AG10803 (cell line): ENCODE results near the gene LTBP4.
A peak's percentile ranks its signal among the peaks of the same experiment; 100 is the strongest.
"Not testable (repeated sequence)": the region's sequence is repeated elsewhere in the genome, so short reads cannot be mapped to it uniquely, and the experiment has no call there.

ENCODE experiments used
- DNase-seq: peaks from one replicate; pipeline ENCODE4 v3.0.0; 2010; ENCODE audit warnings: low read depth
- H3K4me3 ChIP-seq: 2 replicates; pipeline ENCODE4 v1.5.1; 2011; ENCODE audit warnings: mild to moderate bottlenecking, low read length, control low read depth
- TF ChIP-seq, protein P1 (sequence below): conservative IDR thresholded peaks from 2 replicates; pipeline ENCODE4 v1.5.1; 2011; ENCODE audit warnings: mild to moderate bottlenecking, low read length, control low read depth, inconsistent platforms

LTBP4 gene

GRCh38 chr19:40639638-40639982 is 38.4 kb downstream of the LTBP4 start:
- no peak overlapping the region for H3K4me3 ChIP-seq
- TF ChIP-seq, protein P1, sequence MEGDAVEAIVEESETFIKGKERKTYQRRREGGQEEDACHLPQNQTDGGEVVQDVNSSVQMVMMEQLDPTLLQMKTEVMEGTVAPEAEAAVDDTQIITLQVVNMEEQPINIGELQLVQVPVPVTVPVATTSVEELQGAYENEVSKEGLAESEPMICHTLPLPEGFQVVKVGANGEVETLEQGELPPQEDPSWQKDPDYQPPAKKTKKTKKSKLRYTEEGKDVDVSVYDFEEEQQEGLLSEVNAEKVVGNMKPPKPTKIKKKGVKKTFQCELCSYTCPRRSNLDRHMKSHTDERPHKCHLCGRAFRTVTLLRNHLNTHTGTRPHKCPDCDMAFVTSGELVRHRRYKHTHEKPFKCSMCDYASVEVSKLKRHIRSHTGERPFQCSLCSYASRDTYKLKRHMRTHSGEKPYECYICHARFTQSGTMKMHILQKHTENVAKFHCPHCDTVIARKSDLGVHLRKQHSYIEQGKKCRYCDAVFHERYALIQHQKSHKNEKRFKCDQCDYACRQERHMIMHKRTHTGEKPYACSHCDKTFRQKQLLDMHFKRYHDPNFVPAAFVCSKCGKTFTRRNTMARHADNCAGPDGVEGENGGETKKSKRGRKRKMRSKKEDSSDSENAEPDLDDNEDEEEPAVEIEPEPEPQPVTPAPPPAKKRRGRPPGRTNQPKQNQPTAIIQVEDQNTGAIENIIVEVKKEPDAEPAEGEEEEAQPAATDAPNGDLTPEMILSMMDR: no peak
- DNase-seq: no peak

GRCh38 chr19:40640744-40641143 is 39.6 kb downstream of the LTBP4 start:
- DNase-seq: peak; percentile 22
- TF ChIP-seq, protein P1: no peak
- no peak overlapping the region for H3K4me3 ChIP-seq

DNA sequence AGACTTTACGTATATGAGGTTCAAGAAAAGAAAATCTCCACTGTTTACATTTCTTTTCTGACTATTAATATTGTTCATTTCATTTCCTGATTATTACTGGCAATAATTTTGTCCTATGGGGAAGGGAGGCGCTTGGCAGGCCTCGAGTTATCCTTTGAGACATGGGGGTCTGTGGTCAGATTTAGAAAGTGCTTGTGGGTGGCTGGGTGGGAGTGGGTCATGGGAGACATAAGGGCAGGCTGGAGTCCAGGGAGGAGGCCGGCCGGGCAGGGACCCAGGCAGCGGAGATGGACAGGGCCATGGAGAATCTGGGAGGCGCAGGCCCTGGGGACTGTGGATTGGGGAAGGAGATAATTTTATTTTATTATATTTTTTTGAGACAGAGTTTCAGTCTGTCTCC is 40.1 kb downstream of the LTBP4 start:
- TF ChIP-seq, protein P1: no peak
- H3K4me3 ChIP-seq: no peak overlapping the region
- no peak for DNase-seq

DNA sequence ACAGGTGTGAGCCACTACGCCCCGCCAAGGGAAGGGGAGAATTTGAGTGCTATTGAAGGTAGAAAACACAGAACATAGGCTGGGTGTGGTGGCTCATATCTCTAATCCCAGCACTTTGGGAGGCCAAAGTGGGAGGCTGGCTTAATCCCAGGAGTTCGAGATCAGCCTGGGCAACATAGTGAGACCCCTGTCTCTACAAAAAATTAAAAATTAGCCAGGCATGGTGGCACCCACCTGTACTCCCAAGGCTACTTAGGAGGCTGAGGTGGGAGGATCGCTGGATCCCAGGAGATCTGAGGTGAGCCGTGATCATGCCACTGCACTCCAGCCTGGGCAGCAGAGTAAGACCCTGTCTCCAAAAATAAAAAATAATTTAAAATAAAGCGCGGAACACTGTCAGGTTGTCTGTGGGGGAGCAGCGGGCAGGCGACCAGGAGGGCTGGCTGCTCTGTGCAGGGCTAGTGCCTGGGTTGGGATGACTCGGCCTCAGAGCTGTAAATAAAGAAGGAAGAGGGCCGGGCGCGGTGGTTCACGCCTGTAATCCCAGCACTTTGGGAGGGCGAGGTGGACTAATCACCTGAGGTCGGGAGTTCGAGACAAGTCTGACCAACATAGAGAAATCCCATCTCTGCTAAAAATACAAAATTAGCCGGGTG is 41.0 kb downstream of the LTBP4 start:
- DNase-seq: no peak
- no peak overlapping the region for H3K4me3 ChIP-seq
- TF ChIP-seq, protein P1: no peak

- peak; percentile 44 for DNase-seq
- TF ChIP-seq, protein P1: no peak
- no peak overlapping the region for H3K4me3 ChIP-seq
These were observed 41.7 kb downstream of the LTBP4 start for GRCh38 chr19:40642757-40643305.

- TF ChIP-seq, protein P1: no peak
- DNase-seq: no peak
- H3K4me3 ChIP-seq: peak overlapping the region; percentile 44
These were observed 45.6 kb downstream of the LTBP4 start for GRCh38 chr19:40646743-40647254.

- DNase-seq: peak; percentile 54
- not testable (repeated sequence) for H3K4me3 ChIP-seq
These were observed 48.9 kb downstream of the LTBP4 start for GRCh38 chr19:40649903-40650675.
